Calu3 (cell line): Measurements from ENCODE around the gene NUP214. TPM values are rescaled to one million over a fixed set of nuclear protein-coding genes. Genes with fewer than 3 reads are reported as not detected.

ENCODE experiments used
- BruUV-seq: library from RNA; stranded (reverse); fragments of 400-500 nt; replicated peaks from 2 replicates; lab custom pipeline; 2021; lab: Mats Ljungman, UMichigan
- CTCF ChIA-PET: fragments of 300-600 bp; sonication (Branson Sonifier 250); formaldehyde crosslinking; loops from one replicate; lab custom pipeline; 2022; ENCODE audit warnings: antibody characterized with exemption; lab: Charles Lee
- DNase-seq: peaks from one replicate; pipeline ENCODE4 v3.0.0; 2022
- H3K27ac Mint-ChIP-seq: one replicate; pipeline ENCODE4 v1.8.0; 2022; ENCODE audit warnings: mixed read lengths; ENCODE audit not compliant: unreplicated experiment
- H3K27me3 Mint-ChIP-seq: one replicate; pipeline ENCODE4 v1.8.0; 2022; ENCODE audit warnings: mixed read lengths; ENCODE audit not compliant: unreplicated experiment
- H3K36me3 Mint-ChIP-seq: one replicate; pipeline ENCODE4 v1.8.0; 2022; ENCODE audit warnings: mild to moderate bottlenecking, moderate library complexity, mixed read lengths; ENCODE audit not compliant: insufficient read depth, unreplicated experiment
- H3K4me1 Mint-ChIP-seq: one replicate; pipeline ENCODE4 v1.8.0; 2022; ENCODE audit warnings: mild to moderate bottlenecking, low read depth, mixed read lengths; ENCODE audit not compliant: unreplicated experiment
- H3K4me3 Mint-ChIP-seq: one replicate; pipeline ENCODE4 v1.8.0; 2022; ENCODE audit warnings: mild to moderate bottlenecking, low read depth, moderate library complexity, mixed read lengths; ENCODE audit not compliant: unreplicated experiment
- H3K9me3 Mint-ChIP-seq: one replicate; pipeline ENCODE4 v1.8.0; 2022; ENCODE audit warnings: low read depth, mixed read lengths; ENCODE audit not compliant: unreplicated experiment
- intact Hi-C: fragments of 100-400 bp; cut with micrococcal nuclease; formaldehyde crosslinking; loops from one replicate; pipeline ENCODE4 v1.10.0; 2022; ENCODE audit not compliant: unreplicated experiment
- total RNA-seq: library from RNA; stranded (reverse); gene quantifications from 2 replicates; pipeline ENCODE4 v1.2.3, GENCODE V29; 2022
- TF ChIP-seq, protein P1 (sequence below): fragments of 200-600 bp; IDR thresholded peaks from one replicate; pipeline ENCODE4 v1.8.0; 2022; ENCODE audit warnings: antibody characterized with exemption; ENCODE audit not compliant: unreplicated experiment

The NUP214 gene
- total RNA-seq, 1 experiment from 2014 or later, result 50.0 TPM

DNA sequence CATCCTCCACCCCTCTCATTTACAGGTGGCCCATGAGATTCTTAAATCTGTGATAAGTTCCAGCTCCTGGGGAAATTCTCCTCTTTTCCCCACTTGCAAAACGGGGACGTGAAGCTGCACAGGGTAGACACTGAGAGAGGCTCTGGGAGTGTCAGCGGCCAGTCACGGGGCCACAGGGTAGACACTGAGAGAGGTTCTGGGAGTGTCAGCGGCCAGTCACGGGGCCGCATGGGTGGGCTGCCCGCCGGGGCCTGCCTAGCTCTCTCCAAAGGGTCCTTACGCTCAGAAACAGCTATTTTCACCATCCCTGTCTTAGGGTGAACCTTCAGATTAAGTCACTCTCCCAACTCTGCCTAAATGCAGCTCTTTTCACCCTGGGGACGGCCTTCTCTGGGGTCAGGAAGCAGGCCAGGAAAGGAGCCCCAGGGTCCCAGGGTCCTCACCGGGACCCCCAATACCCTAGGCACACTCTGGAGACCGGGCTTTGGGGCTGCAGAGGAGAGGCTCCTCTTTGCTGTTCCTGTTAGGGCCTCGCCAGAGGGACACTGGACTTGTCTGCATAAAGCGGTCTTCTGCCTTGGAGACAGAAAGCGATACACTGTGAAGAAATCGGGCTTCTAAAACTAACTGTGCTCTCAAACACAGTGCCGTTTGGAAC, 149.4 kb downstream of the NUP214 start:
- Mint-ChIP-seq H3K4me3 (no peak overlapping the region), H3K27me3 (peaks cover 31% of the 10 kb centered on the region), H3K27ac (no peak overlapping the region), H3K9me3 (no peaks in the 10 kb centered on the region), H3K4me1 (no peaks in the 10 kb centered on the region), H3K36me3 (peaks cover 5% of the 10 kb centered on the region)
- TF ChIP-seq, protein P1, sequence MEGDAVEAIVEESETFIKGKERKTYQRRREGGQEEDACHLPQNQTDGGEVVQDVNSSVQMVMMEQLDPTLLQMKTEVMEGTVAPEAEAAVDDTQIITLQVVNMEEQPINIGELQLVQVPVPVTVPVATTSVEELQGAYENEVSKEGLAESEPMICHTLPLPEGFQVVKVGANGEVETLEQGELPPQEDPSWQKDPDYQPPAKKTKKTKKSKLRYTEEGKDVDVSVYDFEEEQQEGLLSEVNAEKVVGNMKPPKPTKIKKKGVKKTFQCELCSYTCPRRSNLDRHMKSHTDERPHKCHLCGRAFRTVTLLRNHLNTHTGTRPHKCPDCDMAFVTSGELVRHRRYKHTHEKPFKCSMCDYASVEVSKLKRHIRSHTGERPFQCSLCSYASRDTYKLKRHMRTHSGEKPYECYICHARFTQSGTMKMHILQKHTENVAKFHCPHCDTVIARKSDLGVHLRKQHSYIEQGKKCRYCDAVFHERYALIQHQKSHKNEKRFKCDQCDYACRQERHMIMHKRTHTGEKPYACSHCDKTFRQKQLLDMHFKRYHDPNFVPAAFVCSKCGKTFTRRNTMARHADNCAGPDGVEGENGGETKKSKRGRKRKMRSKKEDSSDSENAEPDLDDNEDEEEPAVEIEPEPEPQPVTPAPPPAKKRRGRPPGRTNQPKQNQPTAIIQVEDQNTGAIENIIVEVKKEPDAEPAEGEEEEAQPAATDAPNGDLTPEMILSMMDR, result no peak
- intact Hi-C loops, result no loop called here
- CTCF ChIA-PET, result no interaction called here
- no peak for DNase-seq
- no TSS peak for BruUV-seq

DNA sequence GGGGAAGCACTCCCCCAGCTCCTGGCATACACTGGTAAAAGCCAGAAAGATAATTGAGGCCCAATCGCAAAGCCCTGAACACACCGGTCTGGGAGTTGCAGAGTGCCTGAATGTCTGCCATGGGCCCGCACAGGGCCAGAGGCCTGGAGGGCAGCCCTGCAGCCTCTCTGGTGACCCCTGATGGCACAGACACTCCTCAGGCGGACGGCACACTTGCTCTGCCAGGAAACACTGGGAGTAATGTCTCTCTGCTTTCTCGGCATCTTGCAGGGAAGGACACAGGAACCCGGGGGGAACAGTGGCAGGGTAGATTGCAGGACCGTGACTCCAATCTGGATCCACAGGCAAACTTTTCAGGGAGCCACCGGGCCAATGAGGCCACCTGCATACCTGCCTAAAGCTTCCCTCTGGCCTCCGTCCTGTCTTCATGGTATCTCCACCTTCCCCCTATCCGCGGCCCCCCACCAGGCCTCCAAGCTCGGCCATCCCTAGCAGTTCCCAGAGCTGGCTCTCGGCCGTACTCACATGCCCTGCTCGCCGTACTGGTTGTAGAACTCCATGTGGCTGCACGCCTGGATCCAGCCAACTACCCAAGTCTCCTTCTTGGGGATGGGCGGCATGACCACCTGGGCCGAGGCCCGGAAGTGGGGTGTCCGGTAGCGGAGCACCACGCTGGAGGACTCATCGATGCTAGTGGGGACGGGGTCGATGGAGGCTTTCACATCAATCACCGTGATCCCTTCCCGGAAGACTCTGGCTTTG, 150.1 kb downstream of the NUP214 start:
- H3K36me3 Mint-ChIP-seq, result peaks cover 5% of the 10 kb centered on the region
- peaks cover 36% of the 10 kb centered on the region for H3K27me3 Mint-ChIP-seq
- BruUV-seq, result no TSS peak
- no peak overlapping the region for H3K27ac Mint-ChIP-seq
- no peaks in the 10 kb centered on the region for H3K4me1 Mint-ChIP-seq
- no peaks in the 10 kb centered on the region for H3K9me3 Mint-ChIP-seq
- no peak for DNase-seq
- TF ChIP-seq, protein P1, result no peak
- intact Hi-C loops, result no loop called here
- no peak overlapping the region for H3K4me3 Mint-ChIP-seq
- CTCF ChIA-PET, result no interaction called here

GRCh38 chr9:131276094-131276888, 150.9 kb downstream of the NUP214 start, which contains the start of gene FAM78A:
FAM78A (minus strand) TSS chr9:131276510; CDS start chr9:131276179, 331 bp downstream.
- H3K4me3 Mint-ChIP-seq, result no peak within 1 kb of the TSS
- CTCF ChIA-PET, result no interaction called here
- H3K27ac Mint-ChIP-seq, result no peak within 1 kb of the TSS
- H3K36me3 Mint-ChIP-seq, result peaks cover 5% of the 10 kb centered on the region
- intact Hi-C loops, result no loop called here
- H3K9me3 Mint-ChIP-seq, result no peaks in the 10 kb centered on the region
- TF ChIP-seq, protein P1, result no peak
- BruUV-seq, result no TSS peak
- no peak for DNase-seq
- H3K27me3 Mint-ChIP-seq, result peaks cover 43% of the 10 kb centered on the region
- H3K4me1 Mint-ChIP-seq, result no peaks in the 10 kb centered on the region

DNA sequence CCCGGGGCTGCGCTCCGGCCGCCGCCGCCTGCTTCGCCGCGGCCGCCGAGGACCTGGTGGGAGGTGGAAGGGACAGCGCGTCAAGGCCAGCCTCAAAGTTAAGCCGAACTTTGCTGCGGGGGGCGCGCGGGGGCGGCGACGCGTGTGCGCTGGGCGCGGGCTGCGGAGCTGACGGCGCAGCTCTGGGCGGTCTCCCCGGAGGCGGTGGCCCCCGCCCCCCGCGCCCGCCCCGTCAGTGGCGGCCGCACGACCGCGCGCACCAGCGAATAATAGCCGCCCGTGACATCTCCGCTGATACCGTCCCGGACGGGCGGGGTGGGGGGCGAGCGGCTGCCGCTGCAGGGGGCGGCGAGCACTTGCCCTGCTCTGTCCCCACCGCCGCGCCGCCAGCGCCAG, 151.5 kb downstream of the NUP214 start:
- peaks cover 5% of the 10 kb centered on the region for H3K36me3 Mint-ChIP-seq
- no peak overlapping the region for H3K4me3 Mint-ChIP-seq
- peaks cover 49% of the 10 kb centered on the region for H3K27me3 Mint-ChIP-seq
- H3K4me1 Mint-ChIP-seq, result no peaks in the 10 kb centered on the region
- H3K9me3 Mint-ChIP-seq, result no peaks in the 10 kb centered on the region
- no TSS peak for BruUV-seq
- no peak overlapping the region for H3K27ac Mint-ChIP-seq
- CTCF ChIA-PET, result no interaction called here
- TF ChIP-seq, protein P1, result no peak
- no peak for DNase-seq
- intact Hi-C loops, result no loop called here
